Large intestine (tissue), 12 donors: ENCODE data around the gene SLC17A4. TPM values are rescaled to one million over a fixed set of nuclear protein-coding genes. Genes with fewer than 3 reads are reported as not detected.

ENCODE experiments used
- DNase-seq, 2 donors: peaks; one replicate each; pipeline versions ENCODE4 v3.0.0 to v3.0.0-alpha.2; 2013
- H3K27ac ChIP-seq: one replicate; pipeline ENCODE4 v1.5.1; 2013; ENCODE audit warnings: low read length
- H3K27me3 ChIP-seq: 2 replicates; pipeline ENCODE4 v1.6.1; 2013; ENCODE audit warnings: low read length; ENCODE audit not compliant: control insufficient read depth, insufficient read depth
- H3K36me3 ChIP-seq: 2 replicates; pipeline ENCODE4 v1.6.1; 2013; ENCODE audit warnings: low read length; ENCODE audit not compliant: control insufficient read depth, insufficient read depth
- H3K4me1 ChIP-seq: one replicate; pipeline ENCODE4 v1.6.1; 2013; ENCODE audit warnings: low read length; ENCODE audit not compliant: control insufficient read depth, insufficient read depth
- H3K4me3 ChIP-seq: one replicate; pipeline ENCODE4 v1.5.1; 2013; ENCODE audit warnings: low read length
- H3K9me3 ChIP-seq: one replicate; pipeline ENCODE4 v1.6.1; 2013; ENCODE audit warnings: mild to moderate bottlenecking, low read depth, low read length, moderate library complexity; ENCODE audit not compliant: control insufficient read depth
- WGBS: methylation state at CpG from one replicate; pipeline ENCODE4 v1.1.5; 2013; ENCODE audit warnings: low lambda C conversion rate; ENCODE audit not compliant: insufficient coverage; 5-methylcytosine and 5-hydroxymethylcytosine counted together
- long read RNA-seq, 11 donors: transcript quantifications; one replicate each; lab custom pipeline, GENCODE V29; 2026
- polyA plus RNA-seq: library from polyadenylated mRNA; unstranded; fragments of 120-200 nt; gene quantifications from one replicate; pipeline ENCODE4 v1.2.1, GENCODE V29; 2013

SLC17A4 gene
- polyA plus RNA-seq, result 31.2 TPM
- long read RNA-seq, donor 1, result 0 reads
- long read RNA-seq, donor 2, partial matches to known transcripts, result 42 of 42 reads
- long read RNA-seq, donor 2, other reads (novel, unspliced or antisense), result 0 of 42 reads
- long read RNA-seq, donor 3, partial matches to known transcripts, result 32 of 32 reads
- long read RNA-seq, donor 3, other reads (novel, unspliced or antisense), result 0 of 32 reads
- long read RNA-seq, donor 4, result 0 reads
- long read RNA-seq, donor 5, result 0 reads
- long read RNA-seq, donor 6, result 0 reads
- long read RNA-seq, donor 7, result 0 reads
- long read RNA-seq, donor 8, partial matches to known transcripts, result 13 of 13 reads
- long read RNA-seq, donor 8, other reads (novel, unspliced or antisense), result 0 of 13 reads
- long read RNA-seq, donor 9, partial matches to known transcripts, result 12 of 13 reads
- long read RNA-seq, donor 9, other reads (novel, unspliced or antisense), result 0 of 13 reads
- long read RNA-seq, donor 10, result 0 reads
- long read RNA-seq, donor 11, result 0 reads

DNA sequence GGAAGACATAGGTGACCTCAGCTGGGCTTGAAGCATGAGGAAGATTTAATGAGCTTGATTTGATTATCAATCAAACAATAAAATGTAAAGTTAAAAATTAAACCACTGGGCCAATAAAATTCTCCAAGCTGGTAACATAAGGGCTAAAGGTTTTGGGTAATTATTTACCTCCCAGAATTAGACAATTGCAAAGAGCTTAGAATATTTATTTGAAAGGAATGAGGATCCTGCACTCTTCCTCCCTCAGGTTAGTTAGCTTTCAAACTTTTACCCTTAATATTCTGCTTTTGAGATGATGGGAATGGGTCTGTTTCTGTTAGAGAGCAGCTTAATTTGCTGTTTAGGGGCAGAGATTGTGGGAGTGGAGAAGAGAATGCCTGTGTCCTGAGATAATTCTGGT is at the start of gene SLC17A4:
SLC17A4 (plus strand) TSS at position 208 of the 400 bp plus-strand sequence. CDS start 7,221 bp downstream, outside the sequence.
- Histone ChIP-seq H3K27ac (peak within 1 kb of the TSS; percentile 91), H3K27me3 (no peaks in the 10 kb centered on the region), H3K4me1 (peaks cover 50% of the 10 kb centered on the region), H3K9me3 (no peaks in the 10 kb centered on the region), H3K4me3 (peak within 1 kb of the TSS; percentile 61), H3K36me3 (no peaks in the 10 kb centered on the region)
- DNase-seq, result peak in 1 of 2 donors; percentile 71

GRCh38 chr6:25706314-25707014 is 48.1 kb upstream of the SLC17A4 start:
- H3K4me1 ChIP-seq, result peaks cover 1% of the 10 kb centered on the region
- no peaks in the 10 kb centered on the region for H3K36me3 ChIP-seq
- no peak for DNase-seq
- no peak overlapping the region for H3K4me3 ChIP-seq
- no peaks in the 10 kb centered on the region for H3K27me3 ChIP-seq
- H3K9me3 ChIP-seq, result no peaks in the 10 kb centered on the region
- H3K27ac ChIP-seq, result no peak overlapping the region
- WGBS, result 100% methylated on average over 1 of the region's 6 CpGs

DNA sequence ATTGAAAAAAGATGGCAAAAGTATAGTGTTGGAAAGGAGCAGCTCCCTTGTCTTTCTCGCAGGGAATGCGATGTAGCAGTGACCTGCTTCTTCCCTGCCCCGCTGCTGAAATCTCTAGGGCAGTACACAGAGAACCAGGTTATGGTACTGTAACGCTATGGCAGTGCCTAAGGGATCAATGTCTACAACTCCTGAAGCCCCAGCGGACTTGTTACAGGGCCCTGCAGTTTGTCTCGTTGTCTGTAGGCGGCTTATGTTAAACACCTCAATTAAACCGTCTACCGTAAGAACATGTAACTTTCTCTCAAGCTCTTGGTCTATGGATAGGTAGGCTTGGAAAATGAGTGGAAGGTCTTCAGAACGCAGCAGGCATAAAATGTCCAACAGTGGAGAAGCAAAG is 44.8 kb upstream of the SLC17A4 start:
- no peak overlapping the region for H3K4me3 ChIP-seq
- no peak for DNase-seq
- 90% methylated on average over 2 of the region's 10 CpGs for WGBS

GRCh38 chr6:25710287-25710686 is 44.3 kb upstream of the SLC17A4 start:
- WGBS, result 100% methylated on average over 2 of the region's 14 CpGs
- Histone ChIP-seq H3K4me1 (no peaks in the 10 kb centered on the region), H3K4me3 (no peak overlapping the region), H3K36me3 (no peaks in the 10 kb centered on the region), H3K27ac (no peak overlapping the region), H3K27me3 (no peaks in the 10 kb centered on the region), H3K9me3 (no peaks in the 10 kb centered on the region)
- no peak for DNase-seq

More for the DNA sequence above, 44.8 kb upstream of the SLC17A4 start:
- no peaks in the 10 kb centered on the region for H3K36me3 ChIP-seq
- no peak overlapping the region for H3K27ac ChIP-seq
- H3K9me3 ChIP-seq, result no peaks in the 10 kb centered on the region
- H3K27me3 ChIP-seq, result no peaks in the 10 kb centered on the region
- no peaks in the 10 kb centered on the region for H3K4me1 ChIP-seq

- no peaks in the 10 kb centered on the region for H3K27me3 ChIP-seq
- H3K36me3 ChIP-seq, result no peaks in the 10 kb centered on the region
- no peak overlapping the region for H3K4me3 ChIP-seq
- WGBS, result no CpG with 5 or more reads among the region's 1 CpG
- H3K27ac ChIP-seq, result no peak overlapping the region
- H3K4me1 ChIP-seq, result no peaks in the 10 kb centered on the region
- H3K9me3 ChIP-seq, result no peaks in the 10 kb centered on the region
- DNase-seq, result no peak
Observed at GRCh38 chr6:25713824-25714223, 40.7 kb upstream of the SLC17A4 start.

GRCh38 chr6:25714765-25715164 is 39.8 kb upstream of the SLC17A4 start:
- WGBS, result no CpG with 5 or more reads among the region's 3 CpGs
- no peaks in the 10 kb centered on the region for H3K9me3 ChIP-seq
- H3K4me3 ChIP-seq, result no peak overlapping the region
- no peak overlapping the region for H3K27ac ChIP-seq
- no peaks in the 10 kb centered on the region for H3K4me1 ChIP-seq
- no peaks in the 10 kb centered on the region for H3K36me3 ChIP-seq
- DNase-seq, result no peak
- no peaks in the 10 kb centered on the region for H3K27me3 ChIP-seq

GRCh38 chr6:25715794-25716193 is 38.7 kb upstream of the SLC17A4 start:
- Histone ChIP-seq H3K27ac (no peak overlapping the region), H3K27me3 (no peaks in the 10 kb centered on the region), H3K4me3 (no peak overlapping the region), H3K9me3 (no peaks in the 10 kb centered on the region), H3K36me3 (no peaks in the 10 kb centered on the region), H3K4me1 (no peaks in the 10 kb centered on the region)
- DNase-seq, result no peak
- WGBS, result no CpG with 5 or more reads among the region's 4 CpGs

- no peak overlapping the region for H3K4me3 ChIP-seq
- DNase-seq, result no peak
- WGBS, result 59% methylated on average over 3 of the region's 6 CpGs
- H3K4me1 ChIP-seq, result no peaks in the 10 kb centered on the region
- H3K27ac ChIP-seq, result no peak overlapping the region
- H3K9me3 ChIP-seq, result no peaks in the 10 kb centered on the region
- no peaks in the 10 kb centered on the region for H3K27me3 ChIP-seq
- H3K36me3 ChIP-seq, result no peaks in the 10 kb centered on the region
Observed at GRCh38 chr6:25717866-25718740, 36.4 kb upstream of the SLC17A4 start.

- H3K4me1 ChIP-seq, result no peaks in the 10 kb centered on the region
- WGBS, result 100% methylated on average over 9 of the region's 37 CpGs
- H3K4me3 ChIP-seq, result no peak overlapping the region
- no peaks in the 10 kb centered on the region for H3K27me3 ChIP-seq
- no peaks in the 10 kb centered on the region for H3K36me3 ChIP-seq
- H3K27ac ChIP-seq, result no peak overlapping the region
- H3K9me3 ChIP-seq, result no peaks in the 10 kb centered on the region
- DNase-seq, result no peak
Observed at GRCh38 chr6:25726122-25726911, 28.2 kb upstream of the SLC17A4 start.
